Panc1 (cell line): Measurements from ENCODE around the gene TRABD2B. TPM values are rescaled to one million over a fixed set of nuclear protein-coding genes. Genes with fewer than 3 reads are reported as not detected.

ENCODE experiments used
- ATAC-seq: fragments of 200-7000 bp; cut with Tn5 transposase; 2 replicates; pipeline ENCODE4 v1.9.1; 2020; ENCODE audit warnings: mild to moderate bottlenecking, moderate library complexity
- BruUV-seq: library from RNA; stranded (reverse); fragments of 400-500 nt; replicated peaks from 2 replicates; lab custom pipeline; 2021; lab: Mats Ljungman, UMichigan
- CTCF ChIA-PET: fragments of 300-600 bp; sonication (Branson Sonifier 250); formaldehyde crosslinking; loops from one replicate; lab custom pipeline; 2022; ENCODE audit warnings: antibody characterized with exemption; lab: Charles Lee
- POLR2A ChIA-PET: fragments of 300-600 bp; sonication (Branson Sonifier 250); formaldehyde crosslinking; loops from one replicate; lab custom pipeline; 2022; ENCODE audit warnings: antibody characterized with exemption; lab: Charles Lee
- DNase-seq: peaks from one replicate; pipeline ENCODE4 v3.0.0-alpha.2; 2010; ENCODE audit warnings: low read depth, low spot score
- H3K27ac ChIP-seq: 2 replicates; pipeline ENCODE4 v1.5.1; 2011; ENCODE audit warnings: mild to moderate bottlenecking, low read length, inconsistent platforms
- H3K27me3 ChIP-seq: fragments of 200-500 bp; sonication (Bioruptor generic); 2 replicates; pipeline ENCODE4 v1.6.0; 2014; ENCODE audit warnings: low read length, inconsistent platforms; ENCODE audit not compliant: control insufficient read depth, insufficient read depth
- H3K36me3 ChIP-seq: fragments of 200-500 bp; sonication (Bioruptor generic); 2 replicates; pipeline ENCODE4 v1.5.1; 2014; ENCODE audit warnings: inconsistent platforms, mild to moderate bottlenecking, low read length, moderate library complexity; ENCODE audit not compliant: control insufficient read depth, insufficient read depth
- H3K4me1 ChIP-seq: 2 replicates; pipeline ENCODE4 v1.5.1; 2011; ENCODE audit warnings: inconsistent platforms, mild to moderate bottlenecking, low read length, moderate library complexity; ENCODE audit not compliant: control insufficient read depth, insufficient read depth
- H3K4me3 ChIP-seq, 2 experiments: 2 replicates each; pipeline ENCODE4 v1.5.1; 2011 to 2012; ENCODE audit warnings: low read depth in 2 of 2, low read length in 2 of 2, mild to moderate bottlenecking in 2 of 2, inconsistent platforms in 1 of 2, moderate library complexity in 1 of 2
- H3K9me3 ChIP-seq: fragments of 200-500 bp; sonication (Bioruptor generic); 2 replicates; pipeline ENCODE4 v1.5.1; 2014; ENCODE audit warnings: low read depth, mild to moderate bottlenecking, inconsistent platforms, low read length, moderate library complexity; ENCODE audit not compliant: control insufficient read depth, insufficient read depth
- POLR2AphosphoS5 ChIP-seq: IDR thresholded peaks from 2 replicates; pipeline ENCODE4 v1.6.1; 2012; ENCODE audit warnings: mild to moderate bottlenecking, low read depth, low read length, moderate library complexity
- SIN3A ChIP-seq: IDR thresholded peaks from 2 replicates; pipeline ENCODE4 v1.6.1; 2012; ENCODE audit warnings: low read depth, mild to moderate bottlenecking, low read length, moderate library complexity, borderline replicate concordance; ENCODE audit not compliant: insufficient read depth
- TCF7L2 ChIP-seq: IDR thresholded peaks from 2 replicates; pipeline ENCODE4 v1.6.1; 2011; ENCODE audit warnings: mild to moderate bottlenecking, low read depth, low read length, inconsistent platforms
- in situ Hi-C: cut with HindIII; loops from 2 replicates; pipeline ENCODE4 v1.10.0; 2016; ENCODE audit warnings: low sequenced_read_pairs, low pct_unique_long_range_greater_than_20kb
- intact Hi-C: fragments of 100-400 bp; cut with micrococcal nuclease; formaldehyde crosslinking; loops from one replicate; pipeline ENCODE4 v1.10.0; 2022; ENCODE audit not compliant: unreplicated experiment
- total RNA-seq: library from RNA; stranded (reverse); gene quantifications from one replicate; pipeline ENCODE4 v1.2.1, GENCODE V29; 2021; ENCODE audit not compliant: unreplicated experiment
- TF ChIP-seq, protein P1 (sequence below): fragments of 450-650 bp; IDR thresholded peaks from 2 replicates; pipeline ENCODE4 v1.5.1; 2017; ENCODE audit warnings: mild to moderate bottlenecking
- TF ChIP-seq, protein P2 (sequence below), 2 experiments: IDR thresholded peaks; 2 replicates each; pipeline ENCODE4 v1.6.1; 2011 to 2012; ENCODE audit warnings: low read depth in 2 of 2, control low read depth in 1 of 2, low read length in 1 of 2, mild to moderate bottlenecking in 1 of 2, moderate library complexity in 1 of 2; ENCODE audit not compliant: insufficient read depth in 1 of 2

TRABD2B gene
- total RNA-seq, 1 experiment from 2014 or later = not detected

DNA sequence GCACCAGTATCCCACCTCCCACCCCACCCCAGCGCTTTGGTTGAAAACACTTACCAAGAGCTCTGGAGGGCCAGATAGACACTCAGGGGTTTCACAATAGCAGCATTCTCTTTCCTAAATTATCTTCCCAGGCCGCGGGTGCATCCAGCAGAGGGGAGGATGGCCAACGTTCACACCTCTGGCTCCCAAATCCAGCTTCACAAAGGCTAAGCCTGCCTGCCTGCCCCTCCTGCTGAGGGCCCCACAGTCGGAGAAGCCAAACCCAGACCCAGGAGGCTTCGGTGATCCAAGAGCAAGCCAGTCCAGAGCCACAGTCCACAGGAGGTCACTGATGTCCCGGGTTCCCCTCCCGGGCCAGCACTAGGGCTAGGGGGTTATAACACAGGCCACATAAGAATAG is 231.9 kb downstream of the TRABD2B start:
- in situ Hi-C loops (no loop called here), intact Hi-C loops (no loop called here)
- no peaks in the 10 kb centered on the region for H3K4me1 ChIP-seq
- no peak overlapping the region for H3K4me3 ChIP-seq
- ChIA-PET CTCF (interaction anchor here (0.6 kb wide), 1 partner anchor 145 kb away, joined by 5 read pairs; no protein-coding TSS in a partner anchor), POLR2A (no interaction called here)
- no peak for ATAC-seq
- peaks cover 5% of the 10 kb centered on the region for H3K27me3 ChIP-seq
- no peak for DNase-seq
- no peaks in the 10 kb centered on the region for H3K36me3 ChIP-seq
- TF ChIP-seq, protein P1, sequence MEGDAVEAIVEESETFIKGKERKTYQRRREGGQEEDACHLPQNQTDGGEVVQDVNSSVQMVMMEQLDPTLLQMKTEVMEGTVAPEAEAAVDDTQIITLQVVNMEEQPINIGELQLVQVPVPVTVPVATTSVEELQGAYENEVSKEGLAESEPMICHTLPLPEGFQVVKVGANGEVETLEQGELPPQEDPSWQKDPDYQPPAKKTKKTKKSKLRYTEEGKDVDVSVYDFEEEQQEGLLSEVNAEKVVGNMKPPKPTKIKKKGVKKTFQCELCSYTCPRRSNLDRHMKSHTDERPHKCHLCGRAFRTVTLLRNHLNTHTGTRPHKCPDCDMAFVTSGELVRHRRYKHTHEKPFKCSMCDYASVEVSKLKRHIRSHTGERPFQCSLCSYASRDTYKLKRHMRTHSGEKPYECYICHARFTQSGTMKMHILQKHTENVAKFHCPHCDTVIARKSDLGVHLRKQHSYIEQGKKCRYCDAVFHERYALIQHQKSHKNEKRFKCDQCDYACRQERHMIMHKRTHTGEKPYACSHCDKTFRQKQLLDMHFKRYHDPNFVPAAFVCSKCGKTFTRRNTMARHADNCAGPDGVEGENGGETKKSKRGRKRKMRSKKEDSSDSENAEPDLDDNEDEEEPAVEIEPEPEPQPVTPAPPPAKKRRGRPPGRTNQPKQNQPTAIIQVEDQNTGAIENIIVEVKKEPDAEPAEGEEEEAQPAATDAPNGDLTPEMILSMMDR = no peak
- TF ChIP-seq, protein P2, sequence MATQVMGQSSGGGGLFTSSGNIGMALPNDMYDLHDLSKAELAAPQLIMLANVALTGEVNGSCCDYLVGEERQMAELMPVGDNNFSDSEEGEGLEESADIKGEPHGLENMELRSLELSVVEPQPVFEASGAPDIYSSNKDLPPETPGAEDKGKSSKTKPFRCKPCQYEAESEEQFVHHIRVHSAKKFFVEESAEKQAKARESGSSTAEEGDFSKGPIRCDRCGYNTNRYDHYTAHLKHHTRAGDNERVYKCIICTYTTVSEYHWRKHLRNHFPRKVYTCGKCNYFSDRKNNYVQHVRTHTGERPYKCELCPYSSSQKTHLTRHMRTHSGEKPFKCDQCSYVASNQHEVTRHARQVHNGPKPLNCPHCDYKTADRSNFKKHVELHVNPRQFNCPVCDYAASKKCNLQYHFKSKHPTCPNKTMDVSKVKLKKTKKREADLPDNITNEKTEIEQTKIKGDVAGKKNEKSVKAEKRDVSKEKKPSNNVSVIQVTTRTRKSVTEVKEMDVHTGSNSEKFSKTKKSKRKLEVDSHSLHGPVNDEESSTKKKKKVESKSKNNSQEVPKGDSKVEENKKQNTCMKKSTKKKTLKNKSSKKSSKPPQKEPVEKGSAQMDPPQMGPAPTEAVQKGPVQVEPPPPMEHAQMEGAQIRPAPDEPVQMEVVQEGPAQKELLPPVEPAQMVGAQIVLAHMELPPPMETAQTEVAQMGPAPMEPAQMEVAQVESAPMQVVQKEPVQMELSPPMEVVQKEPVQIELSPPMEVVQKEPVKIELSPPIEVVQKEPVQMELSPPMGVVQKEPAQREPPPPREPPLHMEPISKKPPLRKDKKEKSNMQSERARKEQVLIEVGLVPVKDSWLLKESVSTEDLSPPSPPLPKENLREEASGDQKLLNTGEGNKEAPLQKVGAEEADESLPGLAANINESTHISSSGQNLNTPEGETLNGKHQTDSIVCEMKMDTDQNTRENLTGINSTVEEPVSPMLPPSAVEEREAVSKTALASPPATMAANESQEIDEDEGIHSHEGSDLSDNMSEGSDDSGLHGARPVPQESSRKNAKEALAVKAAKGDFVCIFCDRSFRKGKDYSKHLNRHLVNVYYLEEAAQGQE (IDR thresholded peaks at IDR 0.05; ENCODE audit: insufficient read depth in 1 of 2, low read depth in 2 of 2, low read length in 1 of 2) = no peak
- TF ChIP-seq SIN3A = no peak
- no peak for TF ChIP-seq TCF7L2
- no peak for TF ChIP-seq POLR2AphosphoS5
- no peak overlapping the region for H3K27ac ChIP-seq
- no peaks in the 10 kb centered on the region for H3K9me3 ChIP-seq
- no TSS peak for BruUV-seq

DNA sequence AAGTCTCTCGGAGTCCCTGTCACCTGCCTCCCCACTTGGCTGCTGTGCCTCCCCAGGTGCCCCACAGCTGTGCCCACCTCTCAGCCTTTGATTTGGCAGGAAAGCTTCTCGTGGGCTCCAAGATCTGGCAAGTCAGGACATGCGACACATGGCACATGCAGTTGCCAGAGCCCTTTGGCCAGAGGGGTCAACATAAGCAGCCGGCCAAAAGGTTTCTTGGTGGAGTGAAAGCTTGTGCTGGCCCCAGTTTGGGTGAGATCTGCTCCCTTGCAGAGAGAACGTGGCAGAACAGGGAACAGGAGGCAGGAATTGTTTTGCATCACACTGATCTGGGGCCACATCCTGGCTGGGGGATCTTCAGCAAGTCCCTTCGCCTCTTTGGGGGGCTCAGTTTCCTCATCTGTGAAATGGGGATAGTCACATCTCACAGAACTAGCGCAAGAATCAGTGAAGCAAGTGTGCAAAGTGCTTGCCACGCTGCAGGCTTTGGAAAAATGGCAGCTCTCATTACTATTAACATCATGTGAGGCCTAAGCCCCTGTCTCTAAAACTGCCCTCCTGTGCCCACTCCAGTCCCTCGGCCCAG is 232.6 kb downstream of the TRABD2B start:
- Histone ChIP-seq H3K27me3 (peaks cover 5% of the 10 kb centered on the region), H3K4me3 (no peak overlapping the region), H3K27ac (no peak overlapping the region), H3K4me1 (no peaks in the 10 kb centered on the region), H3K36me3 (no peaks in the 10 kb centered on the region), H3K9me3 (no peaks in the 10 kb centered on the region)
- CTCF ChIA-PET = interaction anchor here (1.3 kb wide), 1 partner anchor 39 kb away, joined by 3 read pairs; no protein-coding TSS in a partner anchor
- intact Hi-C loops (no loop called here), in situ Hi-C loops (no loop called here)
- BruUV-seq = no TSS peak
- ATAC-seq = no peak
- POLR2A ChIA-PET = no interaction called here
- DNase-seq = no peak
- TF ChIP-seq, protein P1 = no peak
- TF ChIP-seq TCF7L2 (no peak), SIN3A (no peak), POLR2AphosphoS5 (no peak)
- TF ChIP-seq, protein P2 (IDR thresholded peaks at IDR 0.05; ENCODE audit: insufficient read depth in 1 of 2, low read depth in 2 of 2, low read length in 1 of 2) = no peak
